ENCODE results near the gene RIN3. TPM values are rescaled to one million over a fixed set of nuclear protein-coding genes. Genes with fewer than 3 reads are reported as not detected.

Gene RIN3
- total RNA-seq, 1 donor from 2014 or later, result 0.76 TPM

DNA sequence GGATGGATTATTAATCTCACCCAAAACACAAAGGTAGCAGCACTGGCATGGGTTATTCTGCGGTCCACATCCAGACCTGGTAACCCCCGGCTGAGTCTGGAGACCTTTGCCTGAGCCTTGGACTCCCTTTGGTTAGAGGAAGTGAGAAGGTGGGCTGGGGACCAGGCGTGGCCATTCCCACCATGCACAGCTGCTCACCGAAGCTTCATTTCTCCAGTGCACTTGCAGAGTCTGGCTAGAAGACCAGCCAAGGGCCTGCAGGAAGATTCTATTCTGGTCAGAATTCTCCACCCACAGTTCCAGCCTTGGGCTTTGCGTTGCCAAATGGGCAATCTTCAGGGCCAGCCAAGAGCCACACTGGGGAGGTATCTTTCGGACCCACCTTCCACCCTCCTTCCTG lies 161.8 kb downstream of the RIN3 start:
- Mint-ChIP-seq H3K4me3 (ENCODE audit: unreplicated experiment) (no peak overlapping the region), H3K27ac (ENCODE audit: unreplicated experiment) (no peak overlapping the region)

DNA sequence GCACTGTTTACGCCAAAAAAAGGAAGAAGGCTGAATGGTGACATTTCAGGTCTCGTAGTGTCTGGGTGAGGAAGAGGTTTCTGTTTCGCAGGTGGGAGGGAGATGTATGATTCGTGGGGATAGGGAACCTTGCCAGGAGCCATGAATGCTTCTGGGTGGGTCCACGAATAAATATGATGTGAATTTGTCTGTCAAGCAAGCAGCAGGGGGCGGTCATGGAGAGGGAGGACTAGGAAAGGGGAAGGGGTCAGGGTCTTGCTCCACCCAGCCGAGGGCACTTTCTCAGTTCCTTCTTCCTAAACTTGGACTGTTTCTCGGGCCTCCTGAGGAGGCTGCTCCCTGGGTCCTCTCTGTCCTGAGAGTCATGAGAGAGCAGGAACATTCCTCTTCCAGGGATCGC lies 162.4 kb downstream of the RIN3 start:
- H3K4me3 Mint-ChIP-seq (ENCODE audit: unreplicated experiment), result no peak overlapping the region
- no peak for DNase-seq
- no peak for TF ChIP-seq CTCF (IDR thresholded peaks at IDR 0.05; ENCODE audit: partially characterized antibody, unreplicated experiment)
- H3K9me3 Mint-ChIP-seq (ENCODE audit: unreplicated experiment), result no peaks in the 10 kb centered on the region
- H3K36me3 Mint-ChIP-seq (ENCODE audit: unreplicated experiment), result no peaks in the 10 kb centered on the region
- peaks cover 2% of the 10 kb centered on the region for H3K27me3 Mint-ChIP-seq (ENCODE audit: unreplicated experiment)
- no peaks in the 10 kb centered on the region for H3K4me1 Mint-ChIP-seq (ENCODE audit: low read depth, unreplicated experiment)
- no peak overlapping the region for H3K27ac Mint-ChIP-seq (ENCODE audit: unreplicated experiment)

More for the DNA sequence above, 161.8 kb downstream of the RIN3 start:
- Mint-ChIP-seq H3K36me3 (ENCODE audit: unreplicated experiment) (no peaks in the 10 kb centered on the region), H3K4me1 (ENCODE audit: low read depth, unreplicated experiment) (no peaks in the 10 kb centered on the region), H3K27me3 (ENCODE audit: unreplicated experiment) (peaks cover 2% of the 10 kb centered on the region), H3K9me3 (ENCODE audit: unreplicated experiment) (no peaks in the 10 kb centered on the region)
- no peak for DNase-seq
- TF ChIP-seq CTCF (IDR thresholded peaks at IDR 0.05; ENCODE audit: partially characterized antibody, unreplicated experiment), result no peak

DNA sequence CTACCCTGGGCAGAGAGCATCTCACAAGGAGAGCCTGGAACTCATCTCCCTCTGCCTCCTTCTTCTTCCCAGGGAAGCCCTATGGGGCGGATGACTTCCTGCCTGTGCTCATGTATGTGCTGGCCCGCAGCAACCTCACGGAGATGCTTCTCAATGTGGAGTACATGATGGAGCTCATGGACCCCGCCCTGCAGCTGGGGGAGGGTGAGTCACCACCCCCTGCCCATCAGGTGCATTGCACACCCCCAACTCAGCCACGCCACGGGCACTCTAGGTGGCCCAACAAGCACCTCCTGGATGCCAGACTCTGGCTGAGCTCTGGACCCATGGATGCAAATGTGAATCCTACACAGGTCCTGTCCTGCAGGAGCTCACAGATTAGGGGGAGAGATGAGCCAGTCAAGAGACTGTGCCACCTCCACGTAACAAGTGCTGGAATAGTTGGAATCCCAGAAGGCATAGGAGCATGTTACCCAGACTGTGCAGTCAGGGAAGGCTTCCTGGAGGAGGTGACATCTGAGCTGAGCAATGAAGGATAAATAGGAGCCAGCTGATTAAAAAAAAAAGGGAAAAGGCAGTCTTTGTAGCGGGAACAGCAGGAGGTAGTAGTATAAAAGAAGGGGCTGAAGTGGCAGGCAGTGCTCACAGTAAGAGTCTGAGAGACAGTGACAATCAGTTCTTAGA lies 163.0 kb downstream of the RIN3 start:
- Mint-ChIP-seq H3K27ac (ENCODE audit: unreplicated experiment) (no peak overlapping the region), H3K27me3 (ENCODE audit: unreplicated experiment) (peaks cover 2% of the 10 kb centered on the region), H3K4me3 (ENCODE audit: unreplicated experiment) (no peak overlapping the region), H3K36me3 (ENCODE audit: unreplicated experiment) (no peaks in the 10 kb centered on the region), H3K4me1 (ENCODE audit: low read depth, unreplicated experiment) (no peaks in the 10 kb centered on the region), H3K9me3 (ENCODE audit: unreplicated experiment) (no peaks in the 10 kb centered on the region)
- no peak for DNase-seq
- TF ChIP-seq CTCF (IDR thresholded peaks at IDR 0.05; ENCODE audit: partially characterized antibody, unreplicated experiment), result no peak

DNA sequence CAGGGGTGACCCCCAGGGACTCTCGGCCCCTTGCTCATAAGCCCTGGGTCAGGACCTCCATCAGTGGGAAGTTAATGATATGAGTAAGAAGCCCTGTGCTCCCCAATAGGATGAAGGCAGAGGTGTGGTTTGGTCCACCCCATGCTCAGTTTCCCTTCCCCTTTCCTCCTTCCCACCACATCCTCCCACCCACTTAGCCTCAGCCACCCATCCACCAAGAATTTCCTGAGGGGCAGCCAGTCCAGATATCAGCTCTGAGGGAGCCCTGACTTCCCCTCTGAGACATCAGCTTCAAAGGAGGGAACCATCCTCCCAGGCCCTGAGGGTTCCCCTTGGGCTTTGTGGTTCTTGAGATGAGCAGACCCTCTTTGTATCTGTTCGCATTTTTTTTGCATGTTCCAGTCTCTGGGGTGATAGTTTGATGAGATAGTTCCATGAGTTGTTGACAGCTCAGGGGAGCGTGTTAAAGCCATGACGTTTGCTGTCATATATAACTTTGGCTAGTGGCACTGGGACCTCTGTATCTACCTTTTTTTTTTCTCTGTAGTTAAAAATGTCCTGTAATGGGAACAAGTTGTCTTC lies 163.6 kb downstream of the RIN3 start:
- Mint-ChIP-seq H3K27ac (ENCODE audit: unreplicated experiment) (no peak overlapping the region), H3K9me3 (ENCODE audit: unreplicated experiment) (no peaks in the 10 kb centered on the region), H3K4me3 (ENCODE audit: unreplicated experiment) (no peak overlapping the region), H3K27me3 (ENCODE audit: unreplicated experiment) (peaks cover 2% of the 10 kb centered on the region), H3K4me1 (ENCODE audit: low read depth, unreplicated experiment) (no peaks in the 10 kb centered on the region), H3K36me3 (ENCODE audit: unreplicated experiment) (no peaks in the 10 kb centered on the region)
- DNase-seq, result no peak
- TF ChIP-seq CTCF (IDR thresholded peaks at IDR 0.05; ENCODE audit: partially characterized antibody, unreplicated experiment), result no peak

DNA sequence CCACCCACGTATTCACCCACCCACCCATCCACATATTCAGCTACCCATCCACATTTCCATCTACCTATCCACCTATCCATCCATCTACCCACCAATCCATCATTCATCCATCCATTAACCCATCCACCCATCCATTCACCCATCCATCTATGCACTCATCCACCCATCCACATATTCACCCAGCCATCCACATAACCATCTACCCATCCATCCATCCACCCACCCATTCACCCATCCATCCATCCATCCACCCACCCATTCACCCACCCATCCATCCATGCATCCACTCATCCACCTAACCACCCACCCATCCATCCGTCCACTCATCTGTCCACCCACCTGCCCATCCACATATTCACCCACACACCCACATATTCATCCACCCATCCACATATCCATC lies 164.4 kb downstream of the RIN3 start:
- Mint-ChIP-seq H3K9me3 (ENCODE audit: unreplicated experiment) (no peaks in the 10 kb centered on the region), H3K4me1 (ENCODE audit: low read depth, unreplicated experiment) (no peaks in the 10 kb centered on the region), H3K27me3 (ENCODE audit: unreplicated experiment) (peaks cover 2% of the 10 kb centered on the region), H3K36me3 (ENCODE audit: unreplicated experiment) (no peaks in the 10 kb centered on the region), H3K4me3 (ENCODE audit: unreplicated experiment) (no peak overlapping the region), H3K27ac (ENCODE audit: unreplicated experiment) (no peak overlapping the region)
- no peak for TF ChIP-seq CTCF (IDR thresholded peaks at IDR 0.05; ENCODE audit: partially characterized antibody, unreplicated experiment)
- DNase-seq, result no peak
